ENCODE data around the gene GAL3ST3. TPM values are rescaled to one million over a fixed set of nuclear protein-coding genes. Genes with fewer than 3 reads are reported as not detected.
A peak's percentile ranks its signal among the peaks of the same experiment; 100 is the strongest.

Gene GAL3ST3
- total and polyA plus RNA-seq, 4 experiments from 2014 or later = not detected

GRCh38 chr11:66056501-66056900, 7.5 kb upstream of the GAL3ST3 start:
- peaks cover 68% of the 10 kb centered on the region for H3K36me3 ChIP-seq (ENCODE audit: insufficient read depth, low read length)
- no peaks in the 10 kb centered on the region for H3K27me3 ChIP-seq (ENCODE audit: insufficient read depth, low read length)
- CTCF ChIA-PET (ENCODE audit: partially characterized antibody) = interaction anchor here (1.9 to 6.7 kb wide), 2 partner anchors 10 to 11 kb away, joined by 11 to 104 read pairs; no protein-coding TSS in a partner anchor
- intact Hi-C loops (cut with micrococcal nuclease) = no loop called here
- DNase-seq = no peak
- H3K27ac ChIP-seq (ENCODE audit: low read depth, low read length) = no peak overlapping the region
- POLR2A ChIA-PET (ENCODE audit: partially characterized antibody) = interaction anchor here (0.9 to 8.0 kb wide), 3 partner anchors 11 to 45 kb away, joined by 3 to 66 read pairs (median 4); partner anchors contain the start of gene PACS1
- H3K9me3 ChIP-seq (ENCODE audit: control insufficient read depth in 1 of 2, low read length in 2 of 2) = no peaks in the 10 kb centered on the region
- H3K27me3 Mint-ChIP-seq = no peaks in the 10 kb centered on the region
- no peak overlapping the region for H3K4me3 ChIP-seq (ENCODE audit: low read length in 2 of 2)
- peaks cover 71 to 80% of the 10 kb centered on the region in 2 donors for H3K36me3 Mint-ChIP-seq
- no peak overlapping the region for H3K4me3 Mint-ChIP-seq
- peak overlapping the region in 1 of 7 donors; percentile 17 for H3K27ac Mint-ChIP-seq
- peaks cover 16% of the 10 kb centered on the region for H3K4me1 ChIP-seq (ENCODE audit: insufficient read depth, low read length)
- no peaks in the 10 kb centered on the region for H3K9me3 Mint-ChIP-seq
- H3K4me1 Mint-ChIP-seq = peaks cover 8 to 31% (median 20%) of the 10 kb centered on the region in 4 donors

- Histone ChIP-seq H3K4me3 (ENCODE audit: low read length in 2 of 2) (no peak overlapping the region), H3K27me3 (ENCODE audit: insufficient read depth, low read length) (no peaks in the 10 kb centered on the region), H3K36me3 (ENCODE audit: insufficient read depth, low read length) (peaks cover 54% of the 10 kb centered on the region), H3K9me3 (ENCODE audit: control insufficient read depth in 1 of 2, low read length in 2 of 2) (no peaks in the 10 kb centered on the region), H3K4me1 (ENCODE audit: insufficient read depth, low read length) (peaks cover 23% of the 10 kb centered on the region), H3K27ac (ENCODE audit: low read depth, low read length) (peak overlapping the region; percentile 10)
- Mint-ChIP-seq H3K4me3 (peak overlapping the region in 1 of 8 donors; percentile 76), H3K27me3 (no peaks in the 10 kb centered on the region), H3K9me3 (no peaks in the 10 kb centered on the region), H3K36me3 (peaks cover 58 to 65% of the 10 kb centered on the region in 2 donors), H3K27ac (peak overlapping the region in 3 of 7 donors; percentile 16 to 78 (median 19)), H3K4me1 (peaks cover 12 to 41% (median 26%) of the 10 kb centered on the region in 4 donors)
- no peak for DNase-seq
- CTCF ChIA-PET (ENCODE audit: partially characterized antibody) = interaction anchor here (1.0 to 6.7 kb wide), 4 partner anchors 11 to 81 kb away, joined by 3 to 104 read pairs (median 20); no protein-coding TSS in a partner anchor
- intact Hi-C loops (cut with micrococcal nuclease) = no loop called here
- POLR2A ChIA-PET (ENCODE audit: partially characterized antibody) = interaction anchor here (0.9 to 8.0 kb wide), 2 partner anchors 10 to 15 kb away, joined by 3 to 66 read pairs; partner anchors contain the start of gene PACS1
Observed at GRCh38 chr11:66055021-66055420, 6.1 kb upstream of the GAL3ST3 start.

DNA sequence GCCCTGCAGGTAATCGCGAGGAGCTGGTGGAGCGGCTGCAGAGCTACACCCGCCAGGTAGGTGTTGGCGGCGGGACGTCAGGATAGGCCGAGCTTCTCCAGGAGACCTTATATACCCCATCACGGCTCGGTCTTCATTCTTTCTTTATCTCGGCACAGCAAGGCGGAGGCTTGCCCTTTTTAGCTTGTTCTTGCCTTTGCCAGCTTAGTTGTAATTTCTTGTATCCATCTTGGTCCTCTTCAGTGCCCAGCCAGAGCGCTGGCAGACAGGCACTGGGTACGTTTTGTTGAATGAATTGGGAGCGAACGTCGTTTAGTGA, 3.7 kb upstream of the GAL3ST3 start:
- H3K27ac ChIP-seq (ENCODE audit: low read depth, low read length) = peak overlapping the region; percentile 81
- no peaks in the 10 kb centered on the region for H3K9me3 ChIP-seq (ENCODE audit: control insufficient read depth in 1 of 2, low read length in 2 of 2)
- Mint-ChIP-seq H3K36me3 (peaks cover 39 to 45% of the 10 kb centered on the region in 2 donors), H3K4me1 (peaks cover 12 to 40% (median 28%) of the 10 kb centered on the region in 4 donors), H3K4me3 (peak overlapping the region; percentile 99 to 100 (median 100)), H3K27ac (peak overlapping the region; percentile 98 to 100 (median 99)), H3K27me3 (peaks cover 0 to 1% of the 10 kb centered on the region in 2 donors), H3K9me3 (no peaks in the 10 kb centered on the region)
- CTCF ChIA-PET (ENCODE audit: partially characterized antibody) = interaction anchor here (1.1 to 6.7 kb wide), 9 partner anchors 8 to 341 kb away, joined by 3 to 104 read pairs (median 8); partner anchors contain the start of gene KAT5
- peak overlapping the region; percentile 91 to 99 for H3K4me3 ChIP-seq (ENCODE audit: low read length in 2 of 2)
- H3K27me3 ChIP-seq (ENCODE audit: insufficient read depth, low read length) = no peaks in the 10 kb centered on the region
- DNase-seq = no peak
- POLR2A ChIA-PET (ENCODE audit: partially characterized antibody) = interaction anchor here (1.0 to 8.0 kb wide), 27 partner anchors 9 to 791 kb away, joined by 3 to 66 read pairs (median 5); partner anchors contain the start of genes BANF1, CATSPER1, CFL1 and EIF1AD
- intact Hi-C loops (cut with micrococcal nuclease) = loop anchor here (1.0 kb wide), 4 partner anchors 18 to 133 kb away; partner anchors contain the start of genes BANF1, C11orf68, DRAP1 and EIF1AD
- peaks cover 31% of the 10 kb centered on the region for H3K36me3 ChIP-seq (ENCODE audit: insufficient read depth, low read length)
- H3K4me1 ChIP-seq (ENCODE audit: insufficient read depth, low read length) = peaks cover 23% of the 10 kb centered on the region

DNA sequence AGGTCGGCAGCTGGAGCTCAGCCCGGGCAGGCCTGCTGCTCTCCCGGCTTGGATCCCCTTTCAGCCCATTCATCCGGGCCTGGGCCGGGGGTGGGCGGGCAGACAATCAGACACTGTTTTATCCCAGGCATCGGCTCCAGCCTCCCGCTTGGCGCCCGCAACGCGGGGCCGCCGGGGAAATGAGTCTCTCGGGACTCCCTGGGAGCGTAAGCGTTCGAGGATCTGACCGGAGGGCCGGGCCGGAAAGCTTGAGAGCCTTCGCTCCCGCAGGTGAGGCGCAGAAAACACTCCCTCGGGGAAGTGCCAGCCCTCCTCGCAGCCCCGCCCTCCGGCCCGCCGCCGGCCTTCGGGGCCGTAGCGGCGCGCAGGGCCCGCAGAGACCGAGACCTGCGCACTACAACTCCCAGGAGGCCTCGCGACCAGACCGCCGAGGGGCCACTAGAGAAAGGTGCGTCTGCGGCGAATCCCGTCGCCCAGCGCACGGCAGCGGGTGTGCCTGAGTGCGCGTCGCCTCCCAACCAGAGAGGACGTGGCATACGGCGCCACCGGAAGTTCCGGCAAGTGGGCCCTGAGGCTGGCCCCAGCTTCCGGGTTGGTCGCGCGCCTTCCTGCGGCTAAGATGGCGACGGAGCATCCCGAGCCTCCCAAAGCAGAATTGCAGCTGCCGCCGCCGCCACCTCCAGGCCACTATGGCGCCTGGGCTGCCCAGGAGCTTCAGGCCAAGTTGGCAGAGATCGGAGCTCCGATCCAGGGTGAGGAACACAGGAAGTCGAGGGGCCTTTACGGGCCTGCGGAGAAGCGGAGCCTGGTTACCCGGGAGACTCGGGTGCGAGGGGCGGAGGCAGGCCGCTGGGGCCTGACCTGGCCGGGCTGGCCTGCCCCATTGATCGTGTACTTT, 3.1 kb upstream of the GAL3ST3 start, which contains the start of gene SF3B2:
SF3B2 (plus strand) TSS at position 599 of the 898 bp plus-strand sequence; CDS start at position 620, 21 bp downstream.
- intact Hi-C loops (cut with micrococcal nuclease) = loop anchor here (1.0 kb wide), 4 partner anchors 18 to 133 kb away; partner anchors contain the start of genes BANF1, C11orf68, DRAP1 and EIF1AD
- no peaks in the 10 kb centered on the region for H3K9me3 ChIP-seq (ENCODE audit: control insufficient read depth in 1 of 2, low read length in 2 of 2)
- Mint-ChIP-seq H3K4me3 (peak within 1 kb of the TSS; percentile 99 to 100 (median 100)), H3K27ac (peak within 1 kb of the TSS; percentile 98 to 100 (median 99)), H3K27me3 (peaks cover 0 to 1% of the 10 kb centered on the region in 2 donors), H3K36me3 (peaks cover 35 to 40% of the 10 kb centered on the region in 2 donors), H3K9me3 (no peaks in the 10 kb centered on the region), H3K4me1 (peaks cover 12 to 40% (median 25%) of the 10 kb centered on the region in 4 donors)
- H3K27ac ChIP-seq (ENCODE audit: low read depth, low read length) = peak within 1 kb of the TSS; percentile 81
- POLR2A ChIA-PET (ENCODE audit: partially characterized antibody) = interaction anchor here (0.7 to 8.0 kb wide), 33 partner anchors 8 to 790 kb away, joined by 3 to 66 read pairs (median 4); partner anchors contain the start of genes BANF1, CATSPER1, CFL1 and EIF1AD
- DNase-seq = peak; percentile 93 to 96 (median 96)
- H3K4me3 ChIP-seq (ENCODE audit: low read length in 2 of 2) = peak within 1 kb of the TSS; percentile 91 to 99
- H3K27me3 ChIP-seq (ENCODE audit: insufficient read depth, low read length) = no peaks in the 10 kb centered on the region
- CTCF ChIA-PET (ENCODE audit: partially characterized antibody) = interaction anchor here (0.7 to 6.7 kb wide), 11 partner anchors 11 to 464 kb away, joined by 3 to 104 read pairs (median 4); partner anchors contain the start of gene KAT5
- peaks cover 26% of the 10 kb centered on the region for H3K36me3 ChIP-seq (ENCODE audit: insufficient read depth, low read length)
- peaks cover 23% of the 10 kb centered on the region for H3K4me1 ChIP-seq (ENCODE audit: insufficient read depth, low read length)

GRCh38 chr11:66051371-66051765, 2.4 kb upstream of the GAL3ST3 start:
- Mint-ChIP-seq H3K27me3 (peaks cover 0 to 1% of the 10 kb centered on the region in 2 donors), H3K9me3 (no peaks in the 10 kb centered on the region), H3K4me1 (peaks cover 12 to 40% (median 26%) of the 10 kb centered on the region in 4 donors), H3K36me3 (peaks cover 29 to 34% of the 10 kb centered on the region in 2 donors), H3K27ac (peak overlapping the region; percentile 93 to 99 (median 98)), H3K4me3 (peak overlapping the region; percentile 81 to 100 (median 94))
- DNase-seq = no peak
- H3K9me3 ChIP-seq (ENCODE audit: control insufficient read depth in 1 of 2, low read length in 2 of 2) = no peaks in the 10 kb centered on the region
- peak overlapping the region; percentile 81 for H3K27ac ChIP-seq (ENCODE audit: low read depth, low read length)
- no peaks in the 10 kb centered on the region for H3K27me3 ChIP-seq (ENCODE audit: insufficient read depth, low read length)
- intact Hi-C loops (cut with micrococcal nuclease) = no loop called here
- H3K36me3 ChIP-seq (ENCODE audit: insufficient read depth, low read length) = peaks cover 21% of the 10 kb centered on the region
- H3K4me1 ChIP-seq (ENCODE audit: insufficient read depth, low read length) = peaks cover 23% of the 10 kb centered on the region
- ChIA-PET POLR2A (ENCODE audit: partially characterized antibody) (interaction anchor here (0.7 to 8.0 kb wide), 13 partner anchors 18 to 553 kb away, joined by 3 to 66 read pairs (median 9); partner anchors contain the start of genes BANF1, CFL1, EIF1AD and MUS81), CTCF (ENCODE audit: partially characterized antibody) (interaction anchor here (0.5 to 6.7 kb wide), 8 partner anchors 10 to 463 kb away, joined by 3 to 104 read pairs (median 6); no protein-coding TSS in a partner anchor)
- H3K4me3 ChIP-seq (ENCODE audit: low read length in 2 of 2) = peak overlapping the region in 1 of 2 donors; percentile 99

DNA sequence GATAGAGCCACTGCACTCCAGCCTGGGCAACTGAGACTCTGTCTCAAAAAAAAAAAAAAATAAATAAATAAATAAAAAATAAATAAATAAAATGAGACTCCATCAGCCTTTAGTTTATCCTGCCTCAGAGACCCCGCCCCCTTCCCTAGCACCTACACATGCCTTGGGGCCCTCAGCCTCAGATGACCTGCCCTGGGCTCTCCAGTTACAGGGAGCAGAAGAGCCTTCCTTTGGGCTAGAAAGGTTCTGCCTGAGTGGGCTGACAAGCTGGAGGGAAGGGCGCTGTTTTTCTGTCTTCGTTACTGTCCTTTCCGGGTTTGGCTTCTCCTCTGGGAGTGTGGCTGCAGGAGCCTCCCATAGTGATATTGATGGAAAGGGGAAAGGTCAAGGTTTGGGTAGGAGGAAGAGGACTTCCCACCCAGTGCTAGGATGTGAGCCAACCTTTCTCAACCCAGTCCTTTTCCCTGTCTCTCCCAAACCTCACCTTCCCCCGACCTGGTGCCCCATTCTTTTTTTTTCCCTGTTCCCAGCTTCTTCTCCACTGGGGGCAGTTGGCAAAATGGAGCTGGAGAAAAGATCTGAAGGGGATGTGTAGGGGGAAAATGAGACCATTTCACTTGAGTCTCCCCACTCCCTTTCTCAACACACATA, 1.7 kb upstream of the GAL3ST3 start:
- Histone ChIP-seq H3K27ac (ENCODE audit: low read depth, low read length) (peak overlapping the region; percentile 81), H3K36me3 (ENCODE audit: insufficient read depth, low read length) (peaks cover 17% of the 10 kb centered on the region), H3K4me1 (ENCODE audit: insufficient read depth, low read length) (peaks cover 23% of the 10 kb centered on the region), H3K27me3 (ENCODE audit: insufficient read depth, low read length) (no peaks in the 10 kb centered on the region), H3K9me3 (ENCODE audit: control insufficient read depth in 1 of 2, low read length in 2 of 2) (no peaks in the 10 kb centered on the region), H3K4me3 (ENCODE audit: low read length in 2 of 2) (no peak overlapping the region)
- Mint-ChIP-seq H3K9me3 (no peaks in the 10 kb centered on the region), H3K36me3 (peaks cover 26 to 27% of the 10 kb centered on the region in 2 donors), H3K27me3 (peaks cover 0 to 1% of the 10 kb centered on the region in 2 donors), H3K4me1 (peaks cover 12 to 40% (median 26%) of the 10 kb centered on the region in 4 donors), H3K4me3 (peak overlapping the region; percentile 39 to 100 (median 90)), H3K27ac (peak overlapping the region; percentile 93 to 99 (median 98))
- ChIA-PET POLR2A (ENCODE audit: partially characterized antibody) (interaction anchor here (0.7 to 8.0 kb wide), 8 partner anchors 19 to 463 kb away, joined by 3 to 66 read pairs (median 12); partner anchors contain the start of genes BANF1, EIF1AD, MUS81 and PACS1), CTCF (ENCODE audit: partially characterized antibody) (interaction anchor here (0.5 to 6.7 kb wide), 5 partner anchors 9 to 463 kb away, joined by 3 to 104 read pairs (median 11); no protein-coding TSS in a partner anchor)
- DNase-seq = no peak
- intact Hi-C loops (cut with micrococcal nuclease) = no loop called here
